Measurements from ENCODE around the gene GPR132. TPM values are rescaled to one million over a fixed set of nuclear protein-coding genes. Genes with fewer than 3 reads are reported as not detected.
"Not testable (repeated sequence)": the region's sequence is repeated elsewhere in the genome, so short reads cannot be mapped to it uniquely, and the experiment has no call there.

Gene GPR132
- total RNA-seq, 2 experiments from 2014 or later, result 47.4 to 49.4 TPM

DNA sequence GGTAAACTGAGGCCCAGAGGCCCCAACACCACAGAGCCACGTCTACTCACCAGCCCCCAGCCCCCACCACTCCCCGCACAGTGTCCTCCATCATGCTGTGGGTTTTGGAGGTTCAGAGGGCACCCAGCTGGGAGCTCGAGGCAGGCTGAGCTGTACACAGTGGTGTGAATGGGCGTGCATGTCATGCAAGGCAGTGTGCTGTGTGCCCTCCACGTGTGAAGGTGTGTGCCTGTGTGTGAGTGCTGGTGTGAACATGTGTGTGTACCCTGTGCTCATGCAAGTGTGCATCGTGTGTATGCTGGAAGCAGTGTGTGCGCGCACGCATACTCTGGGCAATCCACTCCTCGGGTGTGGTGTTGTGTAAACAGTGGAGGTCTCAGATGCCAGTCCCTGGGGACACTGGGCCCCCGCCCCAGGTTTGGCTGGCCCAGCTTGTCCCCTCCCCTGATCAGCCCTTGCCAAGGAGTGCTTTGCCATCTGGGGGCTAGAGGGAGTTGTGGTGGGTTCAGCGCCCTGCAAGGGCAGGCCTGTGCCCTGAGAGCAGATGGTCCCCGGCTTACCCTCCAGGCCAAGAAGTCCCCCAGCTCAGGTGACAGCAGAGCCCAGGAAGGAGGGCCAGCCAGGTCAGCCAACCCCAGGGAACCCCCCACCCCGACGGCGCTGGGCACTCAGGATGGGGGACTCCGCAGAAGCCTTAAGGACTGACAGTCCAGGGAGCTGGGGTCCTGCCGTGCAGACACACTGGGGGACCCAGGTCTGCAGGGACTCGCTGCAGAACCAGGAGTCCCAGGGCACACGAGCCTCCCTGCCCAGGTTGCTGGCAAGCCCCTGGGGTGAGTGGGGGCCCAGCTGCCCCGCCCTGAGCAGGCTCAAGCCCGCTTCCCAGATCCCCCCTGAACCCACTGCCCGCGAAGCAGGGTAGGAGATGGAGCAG, 23.8 kb upstream of the GPR132 start:
- Mint-ChIP-seq H3K36me3 (no peaks in the 10 kb centered on the region), H3K27me3 (peaks cover 10% of the 10 kb centered on the region), H3K9me3 (ENCODE audit: low read depth) (no peaks in the 10 kb centered on the region), H3K27ac (no peak overlapping the region), H3K4me3 (no peak overlapping the region), H3K4me1 (peaks cover 33% of the 10 kb centered on the region)
- DNase-seq (no peak), ATAC-seq (no peak)
- CTCF ChIA-PET, result interaction anchor here (1.1 to 9.5 kb wide), 19 partner anchors 13 to 401 kb away, joined by 3 to 192 read pairs (median 9); partner anchors contain the start of genes CDCA4 and GPR132

DNA sequence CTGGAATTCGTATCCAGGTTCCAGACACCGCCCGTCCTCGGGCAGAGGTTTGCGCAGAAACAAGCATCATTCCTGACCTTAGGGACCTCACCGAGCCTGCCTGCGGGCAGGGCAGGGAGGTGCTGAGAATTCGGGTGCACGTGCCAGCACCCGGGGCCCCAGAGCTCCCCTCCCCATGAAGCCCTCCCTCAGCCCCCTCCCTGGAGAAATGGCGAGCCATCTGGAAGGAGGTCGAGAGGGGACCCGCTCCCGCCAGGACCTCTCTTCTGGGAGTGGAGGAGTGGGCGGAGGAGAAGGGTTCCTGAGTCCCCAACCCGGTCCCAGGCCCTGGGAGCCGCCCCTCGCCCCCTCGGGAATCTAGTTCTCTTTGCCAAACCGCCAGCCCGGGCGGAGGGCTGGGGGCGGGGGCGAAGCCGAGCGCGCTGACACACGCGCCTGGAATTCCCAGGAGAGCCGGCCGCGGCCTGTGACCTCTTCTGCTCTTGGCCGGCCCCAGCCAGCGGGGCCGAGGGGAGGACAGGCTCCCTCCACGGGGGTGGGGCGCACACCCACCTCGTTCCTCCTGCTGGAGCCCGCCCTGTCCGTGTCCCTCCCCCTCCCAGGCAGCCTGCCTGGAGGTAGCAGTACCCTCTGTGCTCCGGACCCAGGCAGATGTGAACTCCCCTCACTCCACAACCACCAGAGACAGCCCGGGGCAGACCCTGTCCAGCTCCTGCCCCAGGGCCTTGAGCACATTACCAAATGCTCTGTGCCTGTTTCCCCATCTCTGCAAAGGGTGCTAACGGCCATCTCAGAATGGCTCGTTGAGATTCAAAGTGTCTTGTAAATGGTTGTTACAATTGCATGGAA, 23.0 kb upstream of the GPR132 start:
- no peak for DNase-seq
- ATAC-seq, result no peak
- CTCF ChIA-PET, result interaction anchor here (1.3 to 9.5 kb wide), 8 partner anchors 14 to 440 kb away, joined by 3 to 192 read pairs (median 14); partner anchors contain the start of gene GPR132
- Mint-ChIP-seq H3K4me1 (peaks cover 30% of the 10 kb centered on the region), H3K9me3 (ENCODE audit: low read depth) (no peaks in the 10 kb centered on the region), H3K27ac (no peak overlapping the region), H3K4me3 (peak overlapping the region; percentile 62), H3K36me3 (no peaks in the 10 kb centered on the region), H3K27me3 (peaks cover 13% of the 10 kb centered on the region)

DNA sequence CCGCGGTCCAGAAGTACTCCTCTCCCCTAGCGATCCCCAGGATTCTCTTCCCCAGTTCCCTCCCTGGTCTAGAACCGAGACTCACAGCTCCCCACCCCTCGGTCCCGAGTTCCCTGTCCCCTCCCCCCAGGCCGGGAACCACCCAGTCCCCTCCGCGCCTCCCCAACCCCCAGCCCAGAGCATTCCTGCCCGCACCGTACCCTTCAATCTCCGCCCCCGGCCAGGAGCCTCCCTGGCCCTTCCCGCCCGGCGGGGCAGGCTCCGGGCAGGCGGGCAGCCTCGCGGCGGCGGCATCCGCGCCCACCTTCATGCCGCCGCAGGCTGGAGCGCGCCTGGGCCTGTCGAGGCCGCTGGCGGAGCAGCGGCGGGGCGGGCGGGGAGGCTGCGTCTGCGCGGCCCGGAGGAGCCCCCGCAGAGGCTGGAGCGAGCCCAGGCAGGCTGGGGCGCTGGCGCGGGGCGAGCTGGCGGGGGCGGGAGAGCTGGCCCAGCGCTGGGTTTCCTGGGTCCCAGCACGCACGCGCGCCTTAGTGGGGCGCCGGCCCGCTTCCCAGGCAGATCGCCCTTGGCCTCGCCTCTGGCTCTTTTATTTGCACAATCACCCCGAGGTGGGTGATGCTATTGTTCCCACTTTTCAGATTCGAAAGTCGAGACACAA, 22.2 kb upstream of the GPR132 start:
- Mint-ChIP-seq H3K36me3 (no peaks in the 10 kb centered on the region), H3K9me3 (ENCODE audit: low read depth) (no peaks in the 10 kb centered on the region), H3K4me3 (peak overlapping the region; percentile 68), H3K27me3 (peaks cover 13% of the 10 kb centered on the region), H3K27ac (no peak overlapping the region), H3K4me1 (peaks cover 27% of the 10 kb centered on the region)
- CTCF ChIA-PET, result interaction anchor here (0.6 to 9.5 kb wide), 20 partner anchors 10 to 441 kb away, joined by 3 to 192 read pairs (median 4); partner anchors contain the start of genes BRF1, CLBA1 and GPR132
- DNase-seq (no peak), ATAC-seq (peak; percentile 16)

DNA sequence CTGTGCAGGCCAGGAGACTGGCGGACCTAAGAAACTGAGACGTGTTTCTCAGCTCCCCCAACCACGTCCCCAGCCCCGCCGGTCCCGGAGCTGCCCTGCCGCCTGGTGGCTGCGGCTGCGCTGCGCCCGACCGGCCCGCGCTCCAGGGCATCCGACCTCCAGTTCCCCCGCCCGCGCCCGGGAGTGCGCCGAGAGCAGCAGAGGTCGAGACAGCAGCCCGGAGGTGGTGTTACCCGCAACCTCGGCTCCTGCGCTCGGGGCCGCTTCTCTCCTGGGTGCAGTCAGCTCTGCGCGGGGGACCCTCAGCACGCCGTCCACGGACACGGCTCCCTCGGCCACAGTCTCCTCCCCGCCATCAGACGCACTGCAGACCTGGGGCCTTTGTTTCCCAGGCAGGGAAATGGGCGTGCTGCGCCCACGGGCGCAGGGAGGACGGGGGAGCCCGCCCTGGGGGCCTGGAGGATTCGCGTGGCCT, 21.6 kb upstream of the GPR132 start:
- Mint-ChIP-seq H3K4me1 (peaks cover 27% of the 10 kb centered on the region), H3K27ac (peak overlapping the region; percentile 65), H3K4me3 (peak overlapping the region; percentile 68), H3K27me3 (peaks cover 13% of the 10 kb centered on the region), H3K9me3 (ENCODE audit: low read depth) (no peaks in the 10 kb centered on the region), H3K36me3 (no peaks in the 10 kb centered on the region)
- CTCF ChIA-PET, result interaction anchor here (0.6 to 9.5 kb wide), 24 partner anchors 10 to 441 kb away, joined by 3 to 192 read pairs (median 4); partner anchors contain the start of genes BRF1, CLBA1 and GPR132
- peak; percentile 93 for DNase-seq
- ATAC-seq, result peak; percentile 91

DNA sequence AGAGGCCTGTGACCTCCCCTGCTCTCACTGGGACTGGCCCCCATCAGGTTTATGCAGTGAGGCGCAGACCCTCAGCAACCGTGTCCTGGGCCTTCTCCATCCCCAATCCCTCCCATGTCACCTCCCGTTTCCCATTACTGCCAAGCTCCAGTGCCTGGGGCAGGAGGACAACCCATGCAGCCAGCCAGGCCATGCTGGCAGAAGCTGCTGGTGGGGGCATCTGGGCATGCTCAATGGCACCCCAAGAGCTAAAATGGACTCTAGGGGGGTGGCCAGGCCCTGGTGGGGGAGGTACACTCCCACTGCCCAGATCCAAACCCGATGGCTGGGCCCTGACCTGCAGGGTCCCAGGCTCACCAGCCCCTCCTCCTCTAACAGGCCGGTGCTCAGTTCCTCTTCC, 20.5 kb upstream of the GPR132 start:
- DNase-seq, result no peak
- Mint-ChIP-seq H3K4me1 (peaks cover 27% of the 10 kb centered on the region), H3K9me3 (ENCODE audit: low read depth) (no peaks in the 10 kb centered on the region), H3K27me3 (peaks cover 13% of the 10 kb centered on the region), H3K27ac (no peak overlapping the region), H3K36me3 (no peaks in the 10 kb centered on the region), H3K4me3 (no peak overlapping the region)
- ATAC-seq, result no peak
- CTCF ChIA-PET, result interaction anchor here (1.2 to 9.5 kb wide), 8 partner anchors 12 to 319 kb away, joined by 3 to 192 read pairs (median 10); partner anchors contain the start of genes BRF1 and GPR132

DNA sequence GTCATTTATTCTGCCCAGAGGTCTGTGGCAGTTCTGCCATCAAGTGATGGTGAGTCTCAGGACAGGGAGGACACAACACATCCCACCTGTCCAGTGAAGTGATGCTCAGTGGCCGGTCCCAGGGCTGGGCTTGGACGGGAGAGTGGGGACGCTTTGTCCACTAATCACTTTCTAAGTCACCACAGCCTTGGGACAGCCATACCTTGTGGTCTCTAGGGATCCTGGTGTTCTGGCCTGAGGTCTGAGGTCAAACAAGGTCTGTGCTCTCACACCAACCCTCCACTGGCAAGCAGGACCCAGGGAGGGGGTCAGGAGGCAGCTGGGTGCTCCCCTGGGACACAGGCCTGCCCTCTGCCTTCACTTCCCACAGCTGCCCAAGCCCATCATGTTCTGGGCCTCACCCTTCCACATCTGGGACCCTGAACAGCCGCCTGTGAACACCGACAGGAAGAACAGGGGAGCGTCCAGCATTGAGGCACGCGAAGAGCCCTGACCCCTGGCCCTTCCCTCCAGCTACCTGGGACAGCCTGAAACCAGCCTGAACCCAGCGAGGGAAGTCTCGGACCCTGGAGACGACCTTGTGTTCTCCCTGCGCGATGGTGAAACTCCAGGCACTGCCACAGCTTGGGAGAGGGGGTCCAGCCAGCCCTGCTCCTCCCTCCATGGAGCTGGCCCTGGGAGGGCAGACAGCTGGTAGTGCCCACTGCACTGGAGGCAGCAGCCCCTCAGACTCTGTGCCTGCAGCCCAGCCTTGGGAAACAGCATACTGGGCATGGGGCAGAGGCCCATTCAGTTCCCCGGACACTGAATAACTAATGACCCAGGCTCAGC, 19.7 kb upstream of the GPR132 start:
- no peaks in the 10 kb centered on the region for H3K9me3 Mint-ChIP-seq (ENCODE audit: low read depth)
- CTCF ChIA-PET, result interaction anchor here (6.7 to 9.5 kb wide), 3 partner anchors 11 to 39 kb away, joined by 64 to 192 read pairs (median 103); partner anchors contain the start of gene GPR132
- H3K27ac Mint-ChIP-seq, result no peak overlapping the region
- no peak overlapping the region for H3K4me3 Mint-ChIP-seq
- H3K4me1 Mint-ChIP-seq, result peaks cover 23% of the 10 kb centered on the region
- no peaks in the 10 kb centered on the region for H3K36me3 Mint-ChIP-seq
- H3K27me3 Mint-ChIP-seq, result peaks cover 16% of the 10 kb centered on the region
- no peak for ATAC-seq
- no peak for DNase-seq

DNA sequence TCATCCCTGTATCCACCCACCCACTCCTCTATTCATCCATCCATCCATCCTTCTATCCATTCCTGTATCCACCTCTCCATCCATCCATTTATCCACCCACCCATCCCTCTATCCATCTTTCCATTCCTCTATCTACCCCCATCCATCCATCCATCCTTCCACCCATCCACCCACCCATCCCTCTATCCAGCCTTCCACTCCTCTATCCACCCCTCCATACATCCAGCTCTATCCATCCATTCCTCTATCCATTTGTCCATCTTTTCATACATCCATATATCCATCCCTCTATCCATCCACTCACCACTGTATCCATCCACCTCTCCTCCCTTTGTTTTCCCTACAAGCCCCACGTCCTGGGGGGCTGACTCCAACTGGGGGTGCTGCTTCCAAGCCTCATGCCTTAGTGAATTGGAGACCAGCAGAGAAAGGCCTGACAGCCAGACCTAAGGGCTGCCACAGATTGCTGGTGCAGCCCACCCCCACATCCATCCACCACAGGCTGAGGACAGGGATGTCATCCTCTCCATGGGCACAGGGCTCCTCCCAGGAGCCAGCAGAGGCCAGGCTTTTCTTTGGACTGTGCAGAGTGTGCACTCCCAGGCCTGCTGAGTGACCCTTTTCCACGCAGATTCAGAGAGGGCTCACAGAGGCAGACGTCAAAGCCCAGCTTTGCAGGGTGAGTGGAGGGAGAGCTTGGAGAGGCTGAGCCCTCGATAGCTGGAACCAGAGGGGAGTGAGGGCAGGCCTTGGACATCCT, 18.9 kb upstream of the GPR132 start:
- Mint-ChIP-seq H3K4me3 (no peak overlapping the region), H3K27ac (no peak overlapping the region), H3K36me3 (no peaks in the 10 kb centered on the region), H3K9me3 (ENCODE audit: low read depth) (no peaks in the 10 kb centered on the region), H3K27me3 (peaks cover 16% of the 10 kb centered on the region), H3K4me1 (peaks cover 23% of the 10 kb centered on the region)
- ATAC-seq (no peak), DNase-seq (no peak)
- CTCF ChIA-PET, result interaction anchor here (7.0 to 9.5 kb wide), 2 partner anchors 22 to 39 kb away, joined by 64 to 192 read pairs; partner anchors contain the start of gene GPR132

DNA sequence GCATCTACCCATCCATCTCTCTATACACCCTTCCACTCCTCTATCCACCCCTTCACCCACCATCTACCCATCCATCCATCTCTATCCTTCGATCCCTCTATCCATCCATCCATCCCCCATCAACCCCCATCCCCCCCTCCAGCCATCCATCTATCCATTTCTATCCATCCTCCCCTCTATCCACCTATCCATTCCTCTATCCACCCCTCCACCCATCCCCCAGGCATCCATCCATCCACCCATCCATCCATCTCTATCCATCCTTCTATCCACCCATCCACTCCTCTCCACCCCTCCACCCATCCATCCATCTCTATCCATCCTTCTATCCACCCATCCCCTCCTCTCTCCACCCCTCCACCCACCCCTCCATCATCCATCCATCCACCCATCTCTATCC, 17.5 kb upstream of the GPR132 start:
- CTCF ChIA-PET, result no interaction called here
- H3K4me3 Mint-ChIP-seq, result no peak overlapping the region
- peaks cover 7% of the 10 kb centered on the region for H3K27me3 Mint-ChIP-seq
- no peak overlapping the region for H3K27ac Mint-ChIP-seq
- DNase-seq (no peak), ATAC-seq (no peak)
- H3K36me3 Mint-ChIP-seq, result no peaks in the 10 kb centered on the region
- H3K9me3 Mint-ChIP-seq (ENCODE audit: low read depth), result no peaks in the 10 kb centered on the region
- peaks cover 24% of the 10 kb centered on the region for H3K4me1 Mint-ChIP-seq

DNA sequence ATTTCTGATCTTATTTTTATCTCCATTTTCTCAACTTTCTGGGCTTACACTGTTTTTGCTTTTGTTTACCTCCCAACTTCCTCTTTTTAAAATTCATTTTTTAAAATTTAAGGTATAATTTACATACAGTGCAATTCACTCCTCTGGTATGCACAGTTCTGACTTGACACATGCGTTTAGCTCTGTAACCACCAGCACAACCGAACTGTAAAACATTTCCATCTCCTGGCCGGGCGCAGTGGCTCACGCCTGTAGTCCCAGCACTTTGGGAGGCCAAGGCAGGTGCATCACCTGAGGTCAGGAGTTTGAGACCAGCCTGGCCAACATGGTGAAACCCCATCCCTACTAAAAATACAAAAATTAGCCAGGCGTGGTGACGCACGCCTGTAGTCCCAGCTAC, 16.2 kb upstream of the GPR132 start:
- H3K27ac Mint-ChIP-seq; H3K9me3 Mint-ChIP-seq (ENCODE audit: low read depth); DNase-seq; ATAC-seq; H3K36me3 Mint-ChIP-seq; H3K4me3 Mint-ChIP-seq; H3K27me3 Mint-ChIP-seq: not testable (repeated sequence)
- CTCF ChIA-PET, result interaction anchor here (1.1 to 2.5 kb wide), 4 partner anchors 9 to 21 kb away, joined by 3 to 12 read pairs (median 4); no protein-coding TSS in a partner anchor
- H3K4me1 Mint-ChIP-seq, result peaks cover 30% of the 10 kb centered on the region

DNA sequence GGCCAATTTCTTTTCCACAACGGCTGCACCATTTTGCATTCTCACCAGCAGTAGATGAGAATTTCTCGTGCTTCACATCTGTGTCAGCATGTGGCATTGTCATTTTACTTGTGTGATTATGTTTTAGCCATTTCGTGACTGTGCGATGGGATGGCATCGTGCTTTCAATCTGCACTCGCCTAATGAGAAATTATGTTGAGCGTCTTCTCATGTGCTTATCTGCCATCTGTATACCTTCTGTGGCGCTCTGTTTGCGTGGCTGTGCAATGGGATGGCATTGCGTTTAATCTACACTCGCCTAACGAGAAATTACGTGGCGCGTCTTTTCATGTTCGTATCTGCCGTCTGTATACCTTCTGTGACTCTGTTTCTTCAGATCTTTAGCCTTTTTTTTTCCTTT, 14.9 kb upstream of the GPR132 start:
- no peak for ATAC-seq
- Mint-ChIP-seq H3K9me3 (ENCODE audit: low read depth) (no peaks in the 10 kb centered on the region), H3K4me1 (peaks cover 25% of the 10 kb centered on the region), H3K27ac (no peak overlapping the region), H3K36me3 (no peaks in the 10 kb centered on the region), H3K4me3 (no peak overlapping the region), H3K27me3 (peaks cover 6% of the 10 kb centered on the region)
- CTCF ChIA-PET, result interaction anchor here (1.0 to 2.5 kb wide), 2 partner anchors 17 to 32 kb away, joined by 3 to 6 read pairs; no protein-coding TSS in a partner anchor
- DNase-seq, result no peak

DNA sequence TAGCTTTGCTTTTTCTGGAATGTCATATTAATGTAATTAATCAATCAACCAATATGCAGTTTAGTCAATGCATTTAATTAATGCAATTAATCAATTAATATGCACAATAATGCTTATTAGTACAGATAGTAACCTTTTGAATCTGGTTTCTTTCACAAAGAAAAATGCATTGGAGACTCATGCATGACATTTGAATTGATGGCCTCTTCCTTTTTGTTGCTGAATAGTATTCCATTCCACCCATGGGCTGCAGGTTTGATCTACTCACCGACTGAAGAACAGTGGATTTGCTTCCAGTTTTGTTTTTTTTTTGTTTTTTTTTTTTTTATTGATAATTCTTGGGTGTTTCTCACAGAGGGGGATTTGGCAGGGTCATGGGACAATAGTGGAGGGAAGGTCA, 13.1 kb upstream of the GPR132 start:
- Mint-ChIP-seq H3K4me3 (no peak overlapping the region), H3K36me3 (no peaks in the 10 kb centered on the region), H3K9me3 (ENCODE audit: low read depth) (no peaks in the 10 kb centered on the region), H3K4me1 (peaks cover 25% of the 10 kb centered on the region), H3K27ac (no peak overlapping the region), H3K27me3 (peaks cover 3% of the 10 kb centered on the region)
- no peak for DNase-seq
- no peak for ATAC-seq
- CTCF ChIA-PET, result interaction anchor here (8.3 kb wide), 1 partner anchor 10 kb away, joined by 103 read pairs; no protein-coding TSS in a partner anchor

Data from activated CD8-positive, alpha-beta memory T cell treated with anti-CD3 and anti-CD28 coated beads, Interleukin-2, amount 10 ng/mL, durations not matched to agents 7 days and 5 days (primary cell).